Endothelial cell of hepatic sinusoid (primary cell): ENCODE data around the gene PDE6H.

Source experiments
- in situ Hi-C: cut with HindIII; loops from 2 replicates; pipeline ENCODE4 v1.10.0; 2017; ENCODE audit warnings: low sequenced_read_pairs

The PDE6H gene

GRCh38 chr12:14950982-14951746 is 21.7 kb upstream of the PDE6H start:
- in situ Hi-C loops, result no loop called here

- in situ Hi-C loops, result no loop called here
Observed at GRCh38 chr12:14951851-14952250, 21.0 kb upstream of the PDE6H start.

- in situ Hi-C loops, result no loop called here
Observed at GRCh38 chr12:14952299-14952921, 20.4 kb upstream of the PDE6H start.

GRCh38 chr12:14953752-14954151 is 19.1 kb upstream of the PDE6H start:
- in situ Hi-C loops, result no loop called here

GRCh38 chr12:14954269-14954668 is 18.6 kb upstream of the PDE6H start:
- in situ Hi-C loops, result no loop called here

GRCh38 chr12:14956024-14956891 is 16.6 kb upstream of the PDE6H start:
- in situ Hi-C loops, result no loop called here

GRCh38 chr12:14956905-14957304 is 15.9 kb upstream of the PDE6H start:
- in situ Hi-C loops, result no loop called here

GRCh38 chr12:14957551-14958168 is 15.2 kb upstream of the PDE6H start:
- in situ Hi-C loops, result no loop called here

GRCh38 chr12:14958361-14959125 is 14.3 kb upstream of the PDE6H start:
- in situ Hi-C loops, result no loop called here

GRCh38 chr12:14959126-14959440 is 13.8 kb upstream of the PDE6H start:
- in situ Hi-C loops, result no loop called here

- in situ Hi-C loops, result no loop called here
Observed at GRCh38 chr12:14959463-14959862, 13.4 kb upstream of the PDE6H start.

GRCh38 chr12:14959916-14960496 is 12.8 kb upstream of the PDE6H start:
- in situ Hi-C loops, result no loop called here

- in situ Hi-C loops, result no loop called here
Observed at GRCh38 chr12:14960548-14961465, 12.0 kb upstream of the PDE6H start.

GRCh38 chr12:14961466-14962152 is 11.2 kb upstream of the PDE6H start, which contains the start of gene ARHGDIB:
ARHGDIB (minus strand) TSS chr12:14961601; CDS start chr12:14950712, 10,889 bp downstream.
- in situ Hi-C loops, result no loop called here

- in situ Hi-C loops, result no loop called here
Observed at GRCh38 chr12:14962153-14962539, 10.7 kb upstream of the PDE6H start.

GRCh38 chr12:14962797-14963196 is 10.0 kb upstream of the PDE6H start:
- in situ Hi-C loops, result no loop called here

GRCh38 chr12:14963520-14963919 is 9.3 kb upstream of the PDE6H start:
- in situ Hi-C loops, result no loop called here

- in situ Hi-C loops, result no loop called here
Observed at GRCh38 chr12:14964406-14964805, 8.4 kb upstream of the PDE6H start.

- in situ Hi-C loops, result no loop called here
Observed at GRCh38 chr12:14965221-14965620, 7.6 kb upstream of the PDE6H start.
